ENCODE data around the gene SMIM23.

SMIM23 gene

GRCh38 chr5:171835066-171835465, 49.4 kb downstream of the SMIM23 start:
- H3K27me3 ChIP-seq (ENCODE audit: control insufficient read depth in 1 of 2, insufficient read depth in 2 of 2, low read length in 2 of 2): no peaks in the 10 kb centered on the region
- peaks cover 0 to 5% of the 10 kb centered on the region in 2 donors for H3K9me3 ChIP-seq (ENCODE audit: control insufficient read depth in 2 of 2, low read length in 2 of 2)
- H3K36me3 ChIP-seq (ENCODE audit: control insufficient read depth in 2 of 2, insufficient read depth in 2 of 2, low read length in 2 of 2): no peaks in the 10 kb centered on the region
- no peak overlapping the region for H3K9ac ChIP-seq (ENCODE audit: low read length in 2 of 2)
- no peak overlapping the region for H3K27ac ChIP-seq (ENCODE audit: low read length)
- H3K4me3 ChIP-seq (ENCODE audit: low read length in 2 of 2): no peak overlapping the region
- no peaks in the 10 kb centered on the region for H3K4me1 ChIP-seq (ENCODE audit: control insufficient read depth, insufficient read depth, low read length)

DNA sequence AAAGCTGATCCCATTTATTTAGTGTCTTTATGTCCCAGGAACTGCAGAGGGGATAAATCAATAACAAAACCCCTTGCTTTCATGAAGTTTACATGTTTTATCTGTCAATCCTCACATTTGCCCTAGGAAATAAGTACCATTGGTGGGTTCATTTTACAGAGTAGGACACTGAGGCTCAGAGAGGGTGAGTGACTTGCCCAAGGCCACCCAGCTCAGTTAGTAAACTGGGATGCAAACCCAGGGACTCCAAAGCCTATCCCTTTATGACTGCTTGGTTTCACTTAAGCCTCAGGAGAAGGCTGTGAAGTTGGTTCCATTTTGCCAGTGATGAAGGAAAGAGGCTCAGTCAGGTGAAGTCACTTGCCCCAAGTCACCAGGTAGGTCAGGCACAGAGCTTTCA, 51.9 kb downstream of the SMIM23 start:
- no peak overlapping the region for H3K4me3 ChIP-seq (ENCODE audit: low read length in 2 of 2)
- no peaks in the 10 kb centered on the region for H3K27me3 ChIP-seq (ENCODE audit: control insufficient read depth in 1 of 2, insufficient read depth in 2 of 2, low read length in 2 of 2)
- peaks cover 0 to 5% of the 10 kb centered on the region in 2 donors for H3K9me3 ChIP-seq (ENCODE audit: control insufficient read depth in 2 of 2, low read length in 2 of 2)
- no peaks in the 10 kb centered on the region for H3K36me3 ChIP-seq (ENCODE audit: control insufficient read depth in 2 of 2, insufficient read depth in 2 of 2, low read length in 2 of 2)
- no peak overlapping the region for H3K27ac ChIP-seq (ENCODE audit: low read length)
- no peaks in the 10 kb centered on the region for H3K4me1 ChIP-seq (ENCODE audit: control insufficient read depth, insufficient read depth, low read length)
- no peak overlapping the region for H3K9ac ChIP-seq (ENCODE audit: low read length in 2 of 2)

DNA sequence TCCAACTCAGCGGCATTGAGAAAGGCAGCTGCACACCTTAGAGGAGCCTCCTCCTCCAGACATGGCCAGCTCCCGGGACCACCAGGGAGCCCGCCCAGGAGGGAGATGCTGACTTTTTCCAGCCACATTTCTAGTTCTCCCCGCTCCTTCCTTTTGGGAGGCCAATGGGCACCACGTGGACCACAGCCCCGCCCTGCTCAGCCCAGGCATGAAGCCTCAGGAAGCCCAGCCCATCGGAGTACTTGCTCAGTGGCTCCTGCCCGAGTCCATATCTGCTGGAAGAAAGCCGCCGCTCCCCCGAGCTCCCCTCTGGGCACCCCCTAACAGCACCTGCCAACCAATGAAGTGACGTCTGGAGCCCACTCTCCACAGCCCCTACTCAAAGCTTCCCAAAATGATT, 52.4 kb downstream of the SMIM23 start:
- Histone ChIP-seq H3K27ac (ENCODE audit: low read length) (no peak overlapping the region), H3K4me1 (ENCODE audit: control insufficient read depth, insufficient read depth, low read length) (no peaks in the 10 kb centered on the region), H3K9ac (ENCODE audit: low read length in 2 of 2) (no peak overlapping the region), H3K36me3 (ENCODE audit: control insufficient read depth in 2 of 2, insufficient read depth in 2 of 2, low read length in 2 of 2) (no peaks in the 10 kb centered on the region), H3K27me3 (ENCODE audit: control insufficient read depth in 1 of 2, insufficient read depth in 2 of 2, low read length in 2 of 2) (no peaks in the 10 kb centered on the region), H3K9me3 (ENCODE audit: control insufficient read depth in 2 of 2, low read length in 2 of 2) (peaks cover 0 to 4% of the 10 kb centered on the region in 2 donors), H3K4me3 (ENCODE audit: low read length in 2 of 2) (no peak overlapping the region)

GRCh38 chr5:171839112-171839511, 53.5 kb downstream of the SMIM23 start:
- no peak overlapping the region for H3K9ac ChIP-seq (ENCODE audit: low read length in 2 of 2)
- H3K4me1 ChIP-seq (ENCODE audit: control insufficient read depth, insufficient read depth, low read length): no peaks in the 10 kb centered on the region
- no peak overlapping the region for H3K4me3 ChIP-seq (ENCODE audit: low read length in 2 of 2)
- H3K9me3 ChIP-seq (ENCODE audit: control insufficient read depth in 2 of 2, low read length in 2 of 2): no peaks in the 10 kb centered on the region
- no peaks in the 10 kb centered on the region for H3K36me3 ChIP-seq (ENCODE audit: control insufficient read depth in 2 of 2, insufficient read depth in 2 of 2, low read length in 2 of 2)
- no peak overlapping the region for H3K27ac ChIP-seq (ENCODE audit: low read length)
- no peaks in the 10 kb centered on the region for H3K27me3 ChIP-seq (ENCODE audit: control insufficient read depth in 1 of 2, insufficient read depth in 2 of 2, low read length in 2 of 2)

- Histone ChIP-seq H3K27ac (ENCODE audit: low read length) (no peak overlapping the region), H3K9ac (ENCODE audit: low read length in 2 of 2) (no peak overlapping the region), H3K4me1 (ENCODE audit: control insufficient read depth, insufficient read depth, low read length) (no peaks in the 10 kb centered on the region), H3K4me3 (ENCODE audit: low read length in 2 of 2) (no peak overlapping the region), H3K27me3 (ENCODE audit: control insufficient read depth in 1 of 2, insufficient read depth in 2 of 2, low read length in 2 of 2) (no peaks in the 10 kb centered on the region), H3K36me3 (ENCODE audit: control insufficient read depth in 2 of 2, insufficient read depth in 2 of 2, low read length in 2 of 2) (no peaks in the 10 kb centered on the region), H3K9me3 (ENCODE audit: control insufficient read depth in 2 of 2, low read length in 2 of 2) (no peaks in the 10 kb centered on the region)
Observed at GRCh38 chr5:171840066-171840465, 54.4 kb downstream of the SMIM23 start.
